Small intestine (tissue), 7 donors: ENCODE results near the gene SIAH1. TPM values are rescaled to one million over a fixed set of nuclear protein-coding genes. Genes with fewer than 3 reads are reported as not detected.

Source experiments
- DNase-seq, 2 donors: peaks; one replicate each; pipeline versions ENCODE4 v3.0.0 to v3.0.0-alpha.2; 2013
- FAIRE-seq: peaks from 2 replicates; lab custom pipeline; 2012; peaks lifted over from hg19 to GRCh38; lab: Jason Lieb, UNC
- H3K27ac ChIP-seq, 3 donors: one replicate each; pipeline ENCODE4 v1.5.1; 2013; ENCODE audit warnings: low read length in 2 of 3, mild to moderate bottlenecking in 2 of 3, control low read depth in 1 of 3, inconsistent platforms in 1 of 3, low read depth in 1 of 3, moderate library complexity in 1 of 3
- H3K27me3 ChIP-seq, 3 donors: one replicate each; pipeline ENCODE4 v1.6.1; 2013; ENCODE audit warnings: low read length in 3 of 3, inconsistent platforms in 1 of 3; ENCODE audit not compliant: control insufficient read depth in 3 of 3, insufficient read depth in 3 of 3
- H3K36me3 ChIP-seq, 3 donors: one replicate each; pipeline ENCODE4 v1.6.1; 2013; ENCODE audit warnings: low read length in 3 of 3, inconsistent platforms in 1 of 3, low read depth in 1 of 3, mild to moderate bottlenecking in 1 of 3, moderate library complexity in 1 of 3; ENCODE audit not compliant: control insufficient read depth in 3 of 3, insufficient read depth in 2 of 3
- H3K4me1 ChIP-seq, 3 donors: one replicate each; pipeline ENCODE4 v1.6.1; 2013; ENCODE audit warnings: low read length in 2 of 3, inconsistent platforms in 1 of 3, low read depth in 1 of 3, mild to moderate bottlenecking in 1 of 3, moderate library complexity in 1 of 3; ENCODE audit not compliant: control insufficient read depth in 3 of 3, insufficient read depth in 2 of 3
- H3K4me3 ChIP-seq, 3 donors: one replicate each; pipeline ENCODE4 v1.5.1; 2013; ENCODE audit warnings: low read length in 3 of 3, control low read depth in 1 of 3, inconsistent platforms in 1 of 3, low read depth in 1 of 3, mild to moderate bottlenecking in 1 of 3, moderate library complexity in 1 of 3
- H3K9me3 ChIP-seq, 2 donors: one replicate each; pipeline ENCODE4 v1.6.1; 2013; ENCODE audit warnings: low read depth in 1 of 2, low read length in 1 of 2; ENCODE audit not compliant: control insufficient read depth in 2 of 2, insufficient read depth in 1 of 2
- WGBS, 3 donors: extraction: QIAGEN DNeasy Blood & Tissue Kit; methylation state at CpG; one replicate each; pipeline ENCODE4 v1.1.7; 2013; 5-methylcytosine and 5-hydroxymethylcytosine counted together
- polyA plus RNA-seq, 4 donors: library from polyadenylated mRNA; stranded (reverse) in 3 of 4; unstranded in 1 of 4; fragments of 200-250 nt in 3 of 4; fragments of 120-200 nt in 1 of 4; gene quantifications; one replicate each; pipeline versions ENCODE4 v1.2.1 to v1.2.3, GENCODE V29; 2013
- donor health status: healthy with polysubstance abuse.
- donor health status: control.
- donor health status: control.
- donor health status: Bipolar disorder and iron deficiency.
- donor health status: healthy.

Gene SIAH1
- polyA plus RNA-seq, 4 donors = 18.8 to 40.1 (median 20.5) TPM

- FAIRE-seq (no peak), DNase-seq (peak; percentile 76 to 79)
- peaks cover 8 to 17% (median 12%) of the 10 kb centered on the region in 3 donors for H3K4me1 ChIP-seq
- H3K4me3 ChIP-seq = peak overlapping the region; percentile 50 to 72 (median 64)
- H3K9me3 ChIP-seq = no peaks in the 10 kb centered on the region
- H3K27ac ChIP-seq = peak overlapping the region; percentile 79 to 89 (median 87)
- no peaks in the 10 kb centered on the region for H3K27me3 ChIP-seq
- WGBS, 3 donors = 13 to 15% (median 15%) methylated on average over 21 of the region's 21 CpGs
- H3K36me3 ChIP-seq = peaks cover 0 to 5% (median 0%) of the 10 kb centered on the region in 3 donors
Observed at GRCh38 chr16:48366165-48367093, 18.8 kb downstream of the SIAH1 start.

GRCh38 chr16:48365601-48366164 is 19.5 kb downstream of the SIAH1 start:
- no peak for FAIRE-seq
- DNase-seq = peak; percentile 92 to 95
- no peaks in the 10 kb centered on the region for H3K27me3 ChIP-seq
- peak overlapping the region; percentile 79 to 89 (median 87) for H3K27ac ChIP-seq
- no peaks in the 10 kb centered on the region for H3K9me3 ChIP-seq
- 2 to 3% (median 3%) methylated on average over 27 to 33 of the region's 33 CpGs for WGBS, 3 donors
- H3K4me3 ChIP-seq = peak overlapping the region; percentile 50 to 72 (median 64)
- H3K4me1 ChIP-seq = peaks cover 8 to 17% (median 12%) of the 10 kb centered on the region in 3 donors
- H3K36me3 ChIP-seq = peaks cover 0 to 7% (median 0%) of the 10 kb centered on the region in 3 donors

- Histone ChIP-seq H3K4me3 (peak overlapping the region in 2 of 3 donors; percentile 64 to 72), H3K4me1 (peaks cover 8 to 17% (median 12%) of the 10 kb centered on the region in 3 donors), H3K27me3 (no peaks in the 10 kb centered on the region), H3K9me3 (no peaks in the 10 kb centered on the region), H3K27ac (peak overlapping the region; percentile 71 to 89 (median 87)), H3K36me3 (peaks cover 0 to 7% (median 0%) of the 10 kb centered on the region in 3 donors)
- FAIRE-seq (no peak), DNase-seq (peak; percentile 29 to 44)
- WGBS, 3 donors = 37 to 52% (median 50%) methylated on average over 15 of the region's 15 CpGs
Observed at GRCh38 chr16:48365025-48365600, 20.1 kb downstream of the SIAH1 start.

- 93 to 96% (median 95%) methylated on average over 12 of the region's 12 CpGs for WGBS, 3 donors
- H3K4me1 ChIP-seq = peaks cover 4 to 13% (median 8%) of the 10 kb centered on the region in 3 donors
Observed at GRCh38 chr16:48361540-48362144, 23.6 kb downstream of the SIAH1 start.

GRCh38 chr16:48361012-48361411 is 24.2 kb downstream of the SIAH1 start:
- Histone ChIP-seq H3K27ac (no peak overlapping the region), H3K4me1 (peaks cover 3 to 8% (median 8%) of the 10 kb centered on the region in 3 donors), H3K27me3 (no peaks in the 10 kb centered on the region), H3K4me3 (no peak overlapping the region), H3K9me3 (no peaks in the 10 kb centered on the region), H3K36me3 (peaks cover 2 to 14% (median 3%) of the 10 kb centered on the region in 3 donors)
- WGBS, 3 donors = 87 to 93% (median 88%) methylated on average over 3 of the region's 3 CpGs
- no peak for DNase-seq
- no peak for FAIRE-seq

More at GRCh38 chr16:48361540-48362144, 23.6 kb downstream of the SIAH1 start:
- Histone ChIP-seq H3K4me3 (no peak overlapping the region), H3K36me3 (peaks cover 2 to 14% (median 3%) of the 10 kb centered on the region in 3 donors), H3K9me3 (no peaks in the 10 kb centered on the region), H3K27me3 (no peaks in the 10 kb centered on the region), H3K27ac (no peak overlapping the region)
- DNase-seq (no peak), FAIRE-seq (no peak)

GRCh38 chr16:48359983-48360382 is 25.2 kb downstream of the SIAH1 start:
- peaks cover 3 to 16% (median 3%) of the 10 kb centered on the region in 3 donors for H3K36me3 ChIP-seq
- H3K4me1 ChIP-seq = peaks cover 2% of the 10 kb centered on the region in 3 donors
- FAIRE-seq (no peak), DNase-seq (no peak)
- no peak overlapping the region for H3K4me3 ChIP-seq
- H3K27ac ChIP-seq = no peak overlapping the region
- no peaks in the 10 kb centered on the region for H3K27me3 ChIP-seq
- 87 to 99% (median 97%) methylated on average over 2 of the region's 2 CpGs for WGBS, 3 donors
- no peaks in the 10 kb centered on the region for H3K9me3 ChIP-seq

GRCh38 chr16:48358419-48358818 is 26.8 kb downstream of the SIAH1 start:
- Histone ChIP-seq H3K27ac (no peak overlapping the region), H3K9me3 (no peaks in the 10 kb centered on the region), H3K4me3 (no peak overlapping the region), H3K36me3 (peaks cover 3 to 18% (median 5%) of the 10 kb centered on the region in 3 donors), H3K4me1 (peaks cover 0 to 2% (median 0%) of the 10 kb centered on the region in 3 donors), H3K27me3 (no peaks in the 10 kb centered on the region)
- FAIRE-seq (no peak), DNase-seq (no peak)
- 88 to 94% (median 92%) methylated on average over 3 of the region's 3 CpGs for WGBS, 3 donors
